Tibial artery (tissue), 4 donors: ENCODE data around the gene TWF1.
A peak's percentile ranks its signal among the peaks of the same experiment; 100 is the strongest.

ENCODE experiments used
- DNase-seq, 2 donors: peaks; one replicate each; pipeline ENCODE4 v3.0.0-alpha.2; 2019
- H3K27ac ChIP-seq, 2 donors: fragments of 200-600 bp; sonication (generic) in 1 of 2; 1 replicate in 1 of 2; 2 replicates in 1 of 2; pipeline ENCODE4 v1.5.1; 2018 to 2019; ENCODE audit warnings: mild to moderate bottlenecking in 1 of 2
- H3K27me3 ChIP-seq, 2 donors: fragments of 200-600 bp; sonication (generic) in 1 of 2; one replicate each; pipeline versions ENCODE4 v1.5.1 to v1.6.0; 2016 to 2019
- H3K36me3 ChIP-seq, 3 donors: fragments of 200-600 bp; sonication (generic) in 2 of 3; one replicate each; pipeline ENCODE4 v1.5.1; 2016 to 2019; ENCODE audit warnings: mild to moderate bottlenecking in 2 of 3
- H3K4me1 ChIP-seq, 4 donors: fragments of 200-600 bp; sonication (generic) in 2 of 4; 1 replicate in 3 of 4; 2 replicates in 1 of 4; pipeline ENCODE4 v1.5.1; 2016 to 2019
- H3K4me3 ChIP-seq, 2 donors: fragments of 200-600 bp; sonication (generic) in 1 of 2; 1 replicate in 1 of 2; 2 replicates in 1 of 2; pipeline ENCODE4 v1.5.1; 2018 to 2019; ENCODE audit warnings: mild to moderate bottlenecking in 2 of 2
- H3K9me3 ChIP-seq, 3 donors: fragments of 200-600 bp; sonication (generic) in 1 of 3; one replicate each; pipeline ENCODE4 v1.5.1; 2016 to 2019
- CTCF ChIP-seq, 2 experiments: fragments of 200-600 bp in 1 of 2; fragments of 450-650 bp in 1 of 2; IDR thresholded peaks; one replicate each; pipeline ENCODE4 v1.5.1; 2017 to 2019; ENCODE audit warnings: antibody characterized with exemption in 2 of 2, mild to moderate bottlenecking in 1 of 2, moderate library complexity in 1 of 2
- intact Hi-C: fragments of 100-400 bp; cut with DNase I; formaldehyde crosslinking; loops from one replicate; pipeline ENCODE4 v1.15.0; 2023; ENCODE audit warnings: low total_unique reads

TWF1 gene

DNA sequence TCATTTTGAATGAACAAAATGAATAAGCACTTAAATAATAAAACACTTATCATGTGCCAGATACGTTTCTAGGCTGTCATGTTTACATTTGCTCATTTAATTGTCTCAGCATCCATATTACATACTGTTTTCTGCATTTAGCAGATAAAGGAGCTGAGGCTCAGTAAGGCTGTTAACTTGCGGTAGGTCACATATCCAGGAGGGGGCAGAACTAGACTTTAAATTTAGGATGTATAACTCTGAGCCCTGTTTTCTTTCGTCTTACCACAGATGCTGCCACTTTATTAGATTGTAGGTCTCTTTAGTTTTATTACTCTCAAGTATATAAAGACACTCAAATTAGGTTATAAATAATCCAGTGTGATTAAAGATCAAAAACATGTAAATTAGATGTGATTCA lies 29.6 kb downstream of the TWF1 start:
- no peak overlapping the region for H3K27ac ChIP-seq
- no peaks in the 10 kb centered on the region for H3K4me1 ChIP-seq
- H3K4me3 ChIP-seq, result no peak overlapping the region
- intact Hi-C loops, result loop anchor here (10.0 kb wide), 1 partner anchor 108 kb away; no protein-coding TSS in a partner anchor
- H3K27me3 ChIP-seq, result no peaks in the 10 kb centered on the region
- H3K9me3 ChIP-seq, result no peaks in the 10 kb centered on the region
- peak in 1 of 2 experiments; percentile 15 for TF ChIP-seq CTCF (IDR thresholded peaks at IDR 0.05)
- DNase-seq, result no peak
- H3K36me3 ChIP-seq, result peaks cover 58 to 77% (median 63%) of the 10 kb centered on the region in 3 donors

DNA sequence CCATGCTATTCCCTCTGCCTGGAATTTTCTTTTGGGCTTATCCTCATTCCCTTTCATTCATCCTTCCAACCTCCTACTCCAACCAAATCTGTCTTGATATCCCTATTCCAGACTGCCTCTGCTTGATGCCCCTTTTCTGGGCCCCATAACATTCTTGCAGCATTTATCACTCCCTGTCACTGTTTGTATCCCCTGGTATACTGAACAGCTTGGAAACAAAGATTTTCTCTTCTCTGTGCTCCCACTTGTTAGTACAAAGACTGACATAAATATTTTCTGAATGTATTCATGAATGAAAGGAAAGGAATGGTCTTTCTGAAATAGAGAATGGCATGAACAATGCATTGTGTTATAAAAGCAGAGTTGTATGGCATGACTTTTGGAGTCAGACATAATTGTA lies 39.8 kb downstream of the TWF1 start:
- Histone ChIP-seq H3K9me3 (no peaks in the 10 kb centered on the region), H3K4me3 (no peak overlapping the region), H3K4me1 (no peaks in the 10 kb centered on the region), H3K27ac (no peak overlapping the region), H3K27me3 (no peaks in the 10 kb centered on the region), H3K36me3 (peaks cover 18 to 40% (median 27%) of the 10 kb centered on the region in 3 donors)
- DNase-seq, result no peak
- no peak for TF ChIP-seq CTCF (IDR thresholded peaks at IDR 0.05)
- intact Hi-C loops, result no loop called here

DNA sequence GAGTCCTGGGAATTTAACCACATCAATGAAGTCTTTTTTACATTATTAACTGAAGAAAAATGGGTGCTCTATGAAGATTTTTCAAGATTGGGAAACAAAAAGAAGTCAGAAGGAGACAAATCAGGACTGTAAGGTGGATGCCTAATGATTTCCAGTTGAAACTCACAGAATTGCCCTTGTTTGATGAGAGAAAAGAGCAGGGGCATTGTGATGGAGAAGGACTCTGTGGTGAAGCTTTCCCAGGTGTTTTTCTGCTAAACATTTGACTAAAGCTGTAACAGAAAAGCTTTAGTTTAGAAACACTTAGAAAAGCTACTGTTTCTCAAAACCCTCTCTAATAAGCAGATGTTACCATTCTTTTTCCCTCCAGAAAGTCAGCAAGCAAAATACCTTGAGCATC lies 41.6 kb downstream of the TWF1 start:
- DNase-seq, result no peak
- Histone ChIP-seq H3K9me3 (no peaks in the 10 kb centered on the region), H3K4me1 (peaks cover 0 to 16% (median 13%) of the 10 kb centered on the region in 4 donors), H3K4me3 (no peak overlapping the region), H3K27ac (no peak overlapping the region), H3K36me3 (peaks cover 8 to 24% (median 15%) of the 10 kb centered on the region in 3 donors), H3K27me3 (no peaks in the 10 kb centered on the region)
- intact Hi-C loops, result no loop called here
- no peak for TF ChIP-seq CTCF (IDR thresholded peaks at IDR 0.05)

DNA sequence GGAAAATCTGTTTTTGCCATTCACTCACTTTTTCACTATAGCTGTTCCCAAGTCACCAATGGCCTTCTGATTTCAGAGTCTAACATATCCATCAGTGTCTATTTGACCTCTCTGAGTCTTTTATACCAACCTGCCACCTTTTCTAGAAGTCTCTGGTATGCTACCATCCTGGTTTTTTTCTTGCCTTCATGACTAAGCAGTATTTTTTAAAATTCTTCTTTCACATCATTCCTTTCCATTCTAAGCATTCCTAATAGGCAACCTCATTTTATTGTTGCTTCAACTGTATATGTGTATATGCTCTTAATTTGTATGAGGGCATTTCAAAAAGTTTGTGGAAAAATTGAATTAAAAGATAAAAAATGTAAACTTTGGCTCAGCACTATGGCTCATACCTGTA lies 42.3 kb downstream of the TWF1 start:
- TF ChIP-seq CTCF (IDR thresholded peaks at IDR 0.05), result no peak
- Histone ChIP-seq H3K27ac (no peak overlapping the region), H3K27me3 (no peaks in the 10 kb centered on the region), H3K4me1 (peaks cover 0 to 19% (median 14%) of the 10 kb centered on the region in 4 donors), H3K4me3 (no peak overlapping the region), H3K9me3 (no peaks in the 10 kb centered on the region), H3K36me3 (peaks cover 1 to 16% (median 8%) of the 10 kb centered on the region in 3 donors)
- intact Hi-C loops, result no loop called here
- no peak for DNase-seq

- no peak for TF ChIP-seq CTCF (IDR thresholded peaks at IDR 0.05)
- Histone ChIP-seq H3K4me3 (no peak overlapping the region), H3K4me1 (peaks cover 0 to 24% (median 17%) of the 10 kb centered on the region in 4 donors), H3K9me3 (no peaks in the 10 kb centered on the region), H3K36me3 (peaks cover 0 to 8% (median 0%) of the 10 kb centered on the region in 3 donors), H3K27me3 (no peaks in the 10 kb centered on the region), H3K27ac (no peak overlapping the region)
- DNase-seq, result no peak
- intact Hi-C loops, result no loop called here
These were observed 43.5 kb downstream of the TWF1 start for GRCh38 chr12:43762596-43762995.

DNA sequence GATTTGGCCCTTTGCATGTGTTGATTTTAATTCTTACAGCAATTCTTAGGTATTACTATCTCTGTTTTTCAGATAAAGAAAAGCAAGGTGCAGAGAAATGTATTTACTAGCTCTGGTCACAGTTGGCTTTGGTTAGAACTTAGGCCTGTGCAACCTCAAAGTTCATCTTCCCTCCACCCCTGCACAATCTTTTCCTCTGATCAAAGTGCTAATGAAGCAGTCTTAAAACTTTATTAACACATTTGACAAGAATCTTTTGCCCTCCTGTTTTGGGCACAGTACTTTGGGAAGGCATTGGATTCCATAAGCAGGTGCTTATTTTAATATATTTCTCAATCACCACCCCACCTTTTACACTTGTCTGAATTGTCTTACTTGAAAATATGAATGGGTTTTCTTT lies 44.6 kb downstream of the TWF1 start:
- intact Hi-C loops, result no loop called here
- H3K27me3 ChIP-seq, result no peaks in the 10 kb centered on the region
- no peak for DNase-seq
- no peak overlapping the region for H3K4me3 ChIP-seq
- H3K36me3 ChIP-seq, result peaks cover 0 to 8% (median 0%) of the 10 kb centered on the region in 3 donors
- TF ChIP-seq CTCF (IDR thresholded peaks at IDR 0.05), result no peak
- peaks cover 0 to 26% (median 19%) of the 10 kb centered on the region in 4 donors for H3K4me1 ChIP-seq
- H3K9me3 ChIP-seq, result no peaks in the 10 kb centered on the region
- H3K27ac ChIP-seq, result no peak overlapping the region
